Body of pancreas (tissue), 4 donors: ENCODE data around the gene GABBR1. TPM values are rescaled to one million over a fixed set of nuclear protein-coding genes. Genes with fewer than 3 reads are reported as not detected.

ENCODE experiments used
- ATAC-seq: fragments of 150-250 bp; one replicate; pipeline ENCODE4 v1.9.1; 2016
- DNase-seq, 4 donors: peaks; one replicate each; pipeline ENCODE4 v3.0.0-alpha.2; 2019
- H3K27ac ChIP-seq, 4 donors: fragments of 200-600 bp; sonication (generic); 1 replicate in 3 of 4; 2 replicates in 1 of 4; pipeline versions ENCODE4 v1.5.1 to v1.6.1; 2016 to 2019; ENCODE audit warnings: mild to moderate bottlenecking in 1 of 4, mixed read lengths in 1 of 4, moderate library complexity in 1 of 4
- H3K27me3 ChIP-seq, 2 donors: fragments of 200-600 bp; sonication (generic); one replicate each; pipeline ENCODE4 v1.6.0; 2016; ENCODE audit warnings: mild to moderate bottlenecking in 1 of 2
- H3K36me3 ChIP-seq, 2 donors: fragments of 200-600 bp; sonication (generic); replicated peaks in 1 of 2; 2 replicates each; pipeline ENCODE4 v1.5.1; 2016; ENCODE audit warnings: low read depth in 2 of 2; ENCODE audit not compliant: insufficient read depth in 1 of 2
- H3K4me1 ChIP-seq: fragments of 200-600 bp; sonication (generic); one replicate; pipeline ENCODE4 v1.6.0; 2016
- H3K4me3 ChIP-seq, 2 donors: fragments of 200-600 bp; sonication (generic); 1 replicate in 1 of 2; 2 replicates in 1 of 2; pipeline ENCODE4 v1.5.1; 2016 to 2019
- H3K9me3 ChIP-seq, 3 donors: fragments of 200-600 bp; sonication (generic); 1 replicate in 2 of 3; 2 replicates in 1 of 3; pipeline ENCODE4 v1.5.1; 2016
- CTCF ChIP-seq, 7 experiments: fragments of 450-650 bp in 4 of 7; fragments of 200-600 bp in 3 of 7; sonication (generic) in 3 of 7; IDR thresholded peaks; one replicate each; pipeline ENCODE4 v1.5.1; 2016 to 2019; ENCODE audit warnings: antibody characterized with exemption in 7 of 7
- POLR2A ChIP-seq, 3 donors: fragments of 450-650 bp; IDR thresholded peaks; one replicate each; pipeline ENCODE4 v1.6.1; 2016; ENCODE audit warnings: antibody characterized with exemption in 3 of 3, mild to moderate bottlenecking in 2 of 3
- WGBS, 2 donors: methylation state at CpG; one replicate each; pipeline ENCODE4 v1.1.5; 2017; 5-methylcytosine and 5-hydroxymethylcytosine counted together
- intact Hi-C: fragments of 100-400 bp; cut with DNase I; formaldehyde crosslinking; loops from one replicate; pipeline ENCODE4 v1.15.1; 2023
- total RNA-seq, 2 donors: library from RNA; depleted of rRNA; stranded (reverse); fragments of >200 nt; gene quantifications; one replicate each; pipeline ENCODE4 v1.1.0, GENCODE V29; 2016

Gene GABBR1
- total RNA-seq, 2 donors from 2014 or later: 23.7 to 31.9 TPM

DNA sequence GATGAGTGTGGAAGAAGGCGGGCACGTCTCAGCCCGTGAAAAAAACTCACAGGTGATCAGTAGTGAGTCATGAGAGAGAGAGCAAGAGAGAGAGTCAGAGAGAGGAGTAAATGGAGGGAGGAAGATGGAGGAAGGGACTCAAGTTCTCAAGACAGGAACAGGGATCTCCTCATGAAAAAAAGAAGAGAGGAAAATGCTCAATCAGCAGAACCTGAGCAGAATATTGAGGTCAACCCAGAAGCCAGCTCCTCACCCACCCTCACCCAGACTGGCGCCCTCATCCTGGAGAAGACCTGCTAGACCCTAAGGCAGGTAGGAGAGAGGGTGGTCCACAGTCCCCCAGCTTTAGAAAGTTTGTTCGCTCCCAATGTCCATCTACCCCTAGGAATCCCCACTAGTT, 78.2 kb downstream of the GABBR1 start:
- ATAC-seq (no peak), DNase-seq (no peak)
- WGBS, 2 donors: 69 to 82% methylated on average over 5 of the region's 5 CpGs
- TF ChIP-seq POLR2A (IDR thresholded peaks at IDR 0.05): no peak
- TF ChIP-seq CTCF (IDR thresholded peaks at IDR 0.05): no peak
- peaks cover 0 to 11% of the 10 kb centered on the region in 2 donors for H3K27me3 ChIP-seq
- H3K36me3 ChIP-seq: no peaks in the 10 kb centered on the region
- peaks cover 13% of the 10 kb centered on the region for H3K4me1 ChIP-seq
- no peak overlapping the region for H3K27ac ChIP-seq
- no peaks in the 10 kb centered on the region for H3K9me3 ChIP-seq
- H3K4me3 ChIP-seq: no peak overlapping the region
- intact Hi-C loops: no loop called here

GRCh38 chr6:29553268-29554057, 79.5 kb downstream of the GABBR1 start:
- TF ChIP-seq CTCF (IDR thresholded peaks at IDR 0.05): peak in 4 of 7 experiments; percentile 10 to 25 (median 20)
- no peak for TF ChIP-seq POLR2A (IDR thresholded peaks at IDR 0.05)
- Histone ChIP-seq H3K9me3 (no peaks in the 10 kb centered on the region), H3K36me3 (no peaks in the 10 kb centered on the region), H3K4me1 (peaks cover 13% of the 10 kb centered on the region), H3K4me3 (no peak overlapping the region), H3K27ac (no peak overlapping the region), H3K27me3 (peaks cover 0 to 11% of the 10 kb centered on the region in 2 donors)
- intact Hi-C loops: no loop called here
- ATAC-seq (peak; percentile 64), DNase-seq (peak; percentile 41 to 71 (median 57))
- 3 to 16% methylated on average over 24 to 61 of the region's 83 CpGs for WGBS, 2 donors

- H3K27me3 ChIP-seq: peaks cover 0 to 11% of the 10 kb centered on the region in 2 donors
- ATAC-seq (peak; percentile 68), DNase-seq (no peak)
- intact Hi-C loops: no loop called here
- H3K4me1 ChIP-seq: peaks cover 13% of the 10 kb centered on the region
- H3K27ac ChIP-seq: no peak overlapping the region
- H3K9me3 ChIP-seq: no peaks in the 10 kb centered on the region
- no peaks in the 10 kb centered on the region for H3K36me3 ChIP-seq
- TF ChIP-seq CTCF (IDR thresholded peaks at IDR 0.05) (no peak), POLR2A (IDR thresholded peaks at IDR 0.05) (no peak)
- WGBS, 2 donors: 47 to 59% methylated on average over 5 of the region's 5 CpGs
- no peak overlapping the region for H3K4me3 ChIP-seq
Measured at GRCh38 chr6:29552512-29553051, 80.4 kb downstream of the GABBR1 start.

DNA sequence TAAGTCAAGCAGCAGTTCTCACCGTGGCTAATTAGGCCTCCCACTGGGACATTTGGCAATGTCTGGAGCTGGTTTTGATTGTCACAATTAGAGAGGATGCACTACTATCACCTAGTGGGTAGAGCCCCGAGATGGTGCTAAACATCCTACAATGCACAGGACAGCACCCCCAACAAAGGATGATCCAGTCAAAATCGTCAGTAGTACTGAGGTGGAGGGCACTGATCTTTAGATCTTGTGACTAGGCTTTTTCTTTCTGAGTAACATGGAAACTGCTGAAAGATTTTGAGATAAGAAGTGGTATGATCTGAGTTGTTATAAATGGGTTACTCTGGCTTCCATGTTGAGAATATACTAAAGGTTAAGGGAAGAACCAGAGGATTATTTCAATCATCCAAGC, 85.4 kb downstream of the GABBR1 start:
- Histone ChIP-seq H3K4me3 (no peak overlapping the region), H3K27me3 (no peaks in the 10 kb centered on the region), H3K27ac (no peak overlapping the region), H3K9me3 (no peaks in the 10 kb centered on the region), H3K4me1 (no peaks in the 10 kb centered on the region), H3K36me3 (no peaks in the 10 kb centered on the region)
- intact Hi-C loops: no loop called here
- TF ChIP-seq POLR2A (IDR thresholded peaks at IDR 0.05): no peak
- TF ChIP-seq CTCF (IDR thresholded peaks at IDR 0.05): no peak
- WGBS, 2 donors: 38 to 58% methylated on average over 3 of the region's 3 CpGs
- ATAC-seq: no peak
- DNase-seq: no peak
